ENCODE results near the gene PLOD3. TPM values are rescaled to one million over a fixed set of nuclear protein-coding genes. Genes with fewer than 3 reads are reported as not detected.

Gene PLOD3
- total and polyA plus RNA-seq, 2 of the 8 experiments (the other 6 are each of a cell fraction or from before 2014, with no cell fraction given): 28.4 to 47.2 TPM

DNA sequence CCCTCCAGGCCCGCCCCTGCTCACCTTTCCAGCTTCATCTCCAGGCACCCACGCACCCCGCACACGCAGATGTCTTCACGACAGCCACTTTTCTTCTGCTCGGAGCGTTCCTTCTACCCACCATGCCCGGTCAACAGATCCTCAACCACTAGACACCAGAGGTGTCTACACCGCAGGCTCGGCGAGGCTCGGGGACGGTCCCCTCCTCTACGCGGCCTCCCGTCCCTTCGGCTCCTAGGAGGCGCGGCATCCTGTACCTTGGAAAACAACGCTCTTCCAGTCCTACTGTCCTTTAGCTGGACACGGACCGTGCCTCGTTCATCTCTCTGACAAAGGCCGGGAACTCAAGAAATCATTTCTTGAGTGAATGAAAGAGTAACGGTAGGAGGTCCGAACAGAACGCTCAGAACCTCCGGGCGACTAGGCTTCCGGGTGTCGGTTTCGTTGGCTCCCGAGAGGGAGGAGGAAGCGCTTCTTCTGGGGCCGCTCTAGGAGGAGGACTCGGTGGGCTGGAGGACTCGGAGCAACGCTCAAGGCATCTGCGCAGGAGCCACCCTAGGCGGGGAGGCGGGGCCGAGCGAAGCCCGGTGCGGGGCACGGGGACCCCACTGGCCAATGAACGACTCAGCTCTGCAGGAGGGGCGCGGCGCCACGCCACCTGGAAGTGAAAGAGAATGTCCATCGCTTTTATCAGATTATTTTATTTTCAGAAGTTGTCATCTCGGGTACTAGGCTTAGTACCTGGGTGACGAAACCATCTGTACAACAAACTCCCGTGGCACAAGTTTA is 34.7 kb upstream of the PLOD3 start (continued):
- TF ChIP-seq, protein P1, sequence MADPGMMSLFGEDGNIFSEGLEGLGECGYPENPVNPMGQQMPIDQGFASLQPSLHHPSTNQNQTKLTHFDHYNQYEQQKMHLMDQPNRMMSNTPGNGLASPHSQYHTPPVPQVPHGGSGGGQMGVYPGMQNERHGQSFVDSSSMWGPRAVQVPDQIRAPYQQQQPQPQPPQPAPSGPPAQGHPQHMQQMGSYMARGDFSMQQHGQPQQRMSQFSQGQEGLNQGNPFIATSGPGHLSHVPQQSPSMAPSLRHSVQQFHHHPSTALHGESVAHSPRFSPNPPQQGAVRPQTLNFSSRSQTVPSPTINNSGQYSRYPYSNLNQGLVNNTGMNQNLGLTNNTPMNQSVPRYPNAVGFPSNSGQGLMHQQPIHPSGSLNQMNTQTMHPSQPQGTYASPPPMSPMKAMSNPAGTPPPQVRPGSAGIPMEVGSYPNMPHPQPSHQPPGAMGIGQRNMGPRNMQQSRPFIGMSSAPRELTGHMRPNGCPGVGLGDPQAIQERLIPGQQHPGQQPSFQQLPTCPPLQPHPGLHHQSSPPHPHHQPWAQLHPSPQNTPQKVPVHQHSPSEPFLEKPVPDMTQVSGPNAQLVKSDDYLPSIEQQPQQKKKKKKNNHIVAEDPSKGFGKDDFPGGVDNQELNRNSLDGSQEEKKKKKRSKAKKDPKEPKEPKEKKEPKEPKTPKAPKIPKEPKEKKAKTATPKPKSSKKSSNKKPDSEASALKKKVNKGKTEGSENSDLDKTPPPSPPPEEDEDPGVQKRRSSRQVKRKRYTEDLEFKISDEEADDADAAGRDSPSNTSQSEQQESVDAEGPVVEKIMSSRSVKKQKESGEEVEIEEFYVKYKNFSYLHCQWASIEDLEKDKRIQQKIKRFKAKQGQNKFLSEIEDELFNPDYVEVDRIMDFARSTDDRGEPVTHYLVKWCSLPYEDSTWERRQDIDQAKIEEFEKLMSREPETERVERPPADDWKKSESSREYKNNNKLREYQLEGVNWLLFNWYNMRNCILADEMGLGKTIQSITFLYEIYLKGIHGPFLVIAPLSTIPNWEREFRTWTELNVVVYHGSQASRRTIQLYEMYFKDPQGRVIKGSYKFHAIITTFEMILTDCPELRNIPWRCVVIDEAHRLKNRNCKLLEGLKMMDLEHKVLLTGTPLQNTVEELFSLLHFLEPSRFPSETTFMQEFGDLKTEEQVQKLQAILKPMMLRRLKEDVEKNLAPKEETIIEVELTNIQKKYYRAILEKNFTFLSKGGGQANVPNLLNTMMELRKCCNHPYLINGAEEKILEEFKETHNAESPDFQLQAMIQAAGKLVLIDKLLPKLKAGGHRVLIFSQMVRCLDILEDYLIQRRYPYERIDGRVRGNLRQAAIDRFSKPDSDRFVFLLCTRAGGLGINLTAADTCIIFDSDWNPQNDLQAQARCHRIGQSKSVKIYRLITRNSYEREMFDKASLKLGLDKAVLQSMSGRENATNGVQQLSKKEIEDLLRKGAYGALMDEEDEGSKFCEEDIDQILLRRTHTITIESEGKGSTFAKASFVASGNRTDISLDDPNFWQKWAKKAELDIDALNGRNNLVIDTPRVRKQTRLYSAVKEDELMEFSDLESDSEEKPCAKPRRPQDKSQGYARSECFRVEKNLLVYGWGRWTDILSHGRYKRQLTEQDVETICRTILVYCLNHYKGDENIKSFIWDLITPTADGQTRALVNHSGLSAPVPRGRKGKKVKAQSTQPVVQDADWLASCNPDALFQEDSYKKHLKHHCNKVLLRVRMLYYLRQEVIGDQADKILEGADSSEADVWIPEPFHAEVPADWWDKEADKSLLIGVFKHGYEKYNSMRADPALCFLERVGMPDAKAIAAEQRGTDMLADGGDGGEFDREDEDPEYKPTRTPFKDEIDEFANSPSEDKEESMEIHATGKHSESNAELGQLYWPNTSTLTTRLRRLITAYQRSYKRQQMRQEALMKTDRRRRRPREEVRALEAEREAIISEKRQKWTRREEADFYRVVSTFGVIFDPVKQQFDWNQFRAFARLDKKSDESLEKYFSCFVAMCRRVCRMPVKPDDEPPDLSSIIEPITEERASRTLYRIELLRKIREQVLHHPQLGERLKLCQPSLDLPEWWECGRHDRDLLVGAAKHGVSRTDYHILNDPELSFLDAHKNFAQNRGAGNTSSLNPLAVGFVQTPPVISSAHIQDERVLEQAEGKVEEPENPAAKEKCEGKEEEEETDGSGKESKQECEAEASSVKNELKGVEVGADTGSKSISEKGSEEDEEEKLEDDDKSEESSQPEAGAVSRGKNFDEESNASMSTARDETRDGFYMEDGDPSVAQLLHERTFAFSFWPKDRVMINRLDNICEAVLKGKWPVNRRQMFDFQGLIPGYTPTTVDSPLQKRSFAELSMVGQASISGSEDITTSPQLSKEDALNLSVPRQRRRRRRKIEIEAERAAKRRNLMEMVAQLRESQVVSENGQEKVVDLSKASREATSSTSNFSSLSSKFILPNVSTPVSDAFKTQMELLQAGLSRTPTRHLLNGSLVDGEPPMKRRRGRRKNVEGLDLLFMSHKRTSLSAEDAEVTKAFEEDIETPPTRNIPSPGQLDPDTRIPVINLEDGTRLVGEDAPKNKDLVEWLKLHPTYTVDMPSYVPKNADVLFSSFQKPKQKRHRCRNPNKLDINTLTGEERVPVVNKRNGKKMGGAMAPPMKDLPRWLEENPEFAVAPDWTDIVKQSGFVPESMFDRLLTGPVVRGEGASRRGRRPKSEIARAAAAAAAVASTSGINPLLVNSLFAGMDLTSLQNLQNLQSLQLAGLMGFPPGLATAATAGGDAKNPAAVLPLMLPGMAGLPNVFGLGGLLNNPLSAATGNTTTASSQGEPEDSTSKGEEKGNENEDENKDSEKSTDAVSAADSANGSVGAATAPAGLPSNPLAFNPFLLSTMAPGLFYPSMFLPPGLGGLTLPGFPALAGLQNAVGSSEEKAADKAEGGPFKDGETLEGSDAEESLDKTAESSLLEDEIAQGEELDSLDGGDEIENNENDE (IDR thresholded peaks at IDR 0.05; ENCODE audit: insufficient replicate concordance, low read length): no peak
- peak; percentile 62 to 85; a peak in 2 of 4 replicates for TF ChIP-seq SIN3A (conservative IDR thresholded peaks at IDR 0.05 in 1 of 2, IDR thresholded peaks at IDR 0.05 in 1 of 2; ENCODE audit: low read depth in 1 of 2, low read length in 2 of 2)
- no peak for TF ChIP-seq ZNF274 (IDR thresholded peaks at IDR 0.05; ENCODE audit: borderline replicate concordance, extremely low read depth, low read length)
- TF ChIP-seq CBX5 (IDR thresholded peaks at IDR 0.05; ENCODE audit: low read depth, low read length): no peak
- TF ChIP-seq KDM5A (IDR thresholded peaks at IDR 0.05; ENCODE audit: low read length): peak; percentile 52; the same call in 1 of the 2 replicates
- no peak for TF ChIP-seq GTF2F1 (IDR thresholded peaks at IDR 0.05; ENCODE audit: borderline replicate concordance, low read depth, low read length)
- no peak for TF ChIP-seq BACH1 (IDR thresholded peaks at IDR 0.05; ENCODE audit: low read length)
